Activated CD4-positive, alpha-beta T cell treated with anti-CD3 and anti-CD28 coated beads, Interleukin-2, amount 10 ng/mL, durations not matched to agents 7 days and 5 days (primary cell): ENCODE results near the gene PARN. TPM values are rescaled to one million over a fixed set of nuclear protein-coding genes. Genes with fewer than 3 reads are reported as not detected.

ENCODE experiments used
- CTCF ChIA-PET: fragments of 350-600 bp; sonication (Branson Sonifier 250); formaldehyde crosslinking; loops from one replicate; lab custom pipeline; 2021; ENCODE audit warnings: antibody characterized with exemption; lab: Charles Lee
- POLR2A ChIA-PET: fragments of 350-600 bp; sonication (Branson Sonifier 250); formaldehyde crosslinking; loops from one replicate; lab custom pipeline; 2021; ENCODE audit warnings: antibody characterized with exemption; lab: Charles Lee
- DNase-seq: peaks from one replicate; pipeline ENCODE4 v3.0.0-alpha.2; 2020
- H3K27ac Mint-ChIP-seq: one replicate; pipeline ENCODE4 v1.8.0; 2021; ENCODE audit warnings: mild to moderate bottlenecking, moderate library complexity, mixed read lengths
- H3K27me3 Mint-ChIP-seq: one replicate; pipeline ENCODE4 v1.8.0; 2021; ENCODE audit warnings: mixed read lengths
- H3K36me3 Mint-ChIP-seq: one replicate; pipeline ENCODE4 v1.8.0; 2021; ENCODE audit warnings: low read depth, mixed read lengths
- H3K4me1 Mint-ChIP-seq: one replicate; pipeline ENCODE4 v1.8.0; 2021; ENCODE audit warnings: mixed read lengths
- H3K4me3 Mint-ChIP-seq: one replicate; pipeline ENCODE4 v1.8.0; 2021; ENCODE audit warnings: mild to moderate bottlenecking, moderate library complexity, mixed read lengths
- H3K9me3 Mint-ChIP-seq: one replicate; pipeline ENCODE4 v1.8.0; 2021; ENCODE audit warnings: mixed read lengths
- total RNA-seq, 2 experiments: library from RNA; stranded (reverse); gene quantifications; one replicate each; pipeline ENCODE4 v1.2.3, GENCODE V29; 2021

Gene PARN
- total RNA-seq, 2 experiments from 2014 or later, result 41.1 to 51.8 TPM

DNA sequence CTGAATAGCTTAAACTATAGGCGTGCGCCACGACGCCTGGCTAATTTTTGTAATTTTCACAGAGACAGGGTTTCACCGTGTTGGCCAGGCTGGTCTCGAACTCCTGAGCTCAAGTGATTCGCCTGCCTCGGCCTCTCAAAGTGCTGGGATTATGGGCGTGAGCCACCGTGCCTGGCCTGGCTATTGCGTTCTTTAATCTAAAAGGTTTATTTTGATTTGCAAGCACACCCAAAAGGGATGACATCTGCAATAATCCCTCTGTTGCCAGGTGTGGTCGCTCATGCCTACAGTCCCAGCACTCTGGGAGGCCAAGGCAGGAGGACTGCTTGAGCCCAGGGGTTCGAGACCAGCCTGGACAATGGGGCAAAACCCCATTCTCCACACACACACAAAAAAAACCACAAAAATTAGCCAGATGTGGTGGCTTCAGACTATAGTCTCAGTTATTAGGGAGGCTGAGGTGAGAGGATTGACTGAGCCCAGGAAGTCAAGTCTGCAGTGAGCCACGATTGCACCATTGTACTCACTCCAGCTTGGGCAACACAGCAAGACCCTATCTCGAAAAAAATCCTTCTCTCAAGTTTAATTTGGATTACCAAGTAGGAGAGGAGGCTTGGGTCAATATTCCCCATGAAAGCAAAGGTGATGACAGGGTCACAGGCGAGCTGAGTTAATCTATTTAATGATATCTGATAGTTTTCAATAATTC lies 144.1 kb downstream of the PARN start:
- H3K4me1 Mint-ChIP-seq, result peaks cover 12% of the 10 kb centered on the region
- no peak overlapping the region for H3K27ac Mint-ChIP-seq
- no peaks in the 10 kb centered on the region for H3K27me3 Mint-ChIP-seq
- POLR2A ChIA-PET, result no interaction called here
- H3K9me3 Mint-ChIP-seq, result no peaks in the 10 kb centered on the region
- CTCF ChIA-PET, result interaction anchor here (1.2 kb wide), 1 partner anchor 26 kb away, joined by 3 read pairs; no protein-coding TSS in a partner anchor
- H3K4me3 Mint-ChIP-seq, result no peak overlapping the region
- peaks cover 13% of the 10 kb centered on the region for H3K36me3 Mint-ChIP-seq
- no peak for DNase-seq

DNA sequence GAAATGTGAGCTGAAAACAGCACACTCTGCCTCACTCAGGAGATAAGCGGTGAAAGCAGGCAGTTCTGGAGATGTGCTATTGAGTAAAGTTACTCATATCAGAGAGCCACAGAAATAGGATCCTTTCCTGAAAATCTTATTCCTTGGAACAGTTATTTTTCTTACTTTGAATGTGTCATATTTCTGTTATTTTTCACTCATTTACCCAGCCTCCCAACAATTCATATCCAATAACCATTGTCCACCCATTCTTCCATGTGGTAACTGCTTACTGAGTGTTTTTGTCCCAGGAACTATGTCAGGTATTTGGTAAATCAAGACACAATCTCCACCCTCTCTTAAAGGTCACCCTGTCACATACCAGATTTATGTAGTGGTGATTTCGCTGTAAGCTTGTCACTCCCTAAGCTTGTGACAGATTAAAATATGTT lies 144.9 kb downstream of the PARN start:
- Mint-ChIP-seq H3K36me3 (peaks cover 21% of the 10 kb centered on the region), H3K27ac (no peak overlapping the region), H3K4me1 (peaks cover 12% of the 10 kb centered on the region), H3K9me3 (peaks cover 1% of the 10 kb centered on the region), H3K4me3 (no peak overlapping the region), H3K27me3 (no peaks in the 10 kb centered on the region)
- DNase-seq, result no peak
- ChIA-PET POLR2A (no interaction called here), CTCF (no interaction called here)

DNA sequence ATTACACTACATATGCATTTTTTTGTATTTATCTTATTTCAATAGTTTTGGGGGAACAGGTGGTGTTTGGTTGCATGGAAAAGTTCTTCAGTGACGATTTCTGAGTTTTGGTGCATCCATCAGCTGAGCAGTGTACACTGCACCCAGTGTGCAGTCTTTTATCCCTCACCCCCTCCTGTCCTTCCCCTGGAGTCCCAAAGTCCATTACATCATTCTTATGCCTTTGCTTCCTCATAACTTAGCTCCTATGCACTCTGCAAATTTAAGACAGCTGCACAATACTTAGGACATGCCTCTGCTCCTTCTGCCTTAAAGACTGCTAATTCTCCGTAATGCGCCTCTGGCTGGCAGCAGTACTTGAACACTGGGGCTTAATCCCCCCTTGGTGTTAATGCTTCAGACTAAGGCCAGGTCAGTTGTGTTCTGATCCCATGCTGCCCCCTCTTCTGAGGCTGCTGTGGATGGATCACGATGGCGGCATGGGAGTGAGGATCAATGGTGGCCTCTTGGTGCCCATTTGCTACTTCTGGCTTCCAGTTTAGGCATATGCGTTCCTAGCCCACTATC lies 146.2 kb downstream of the PARN start:
- H3K36me3 Mint-ChIP-seq, result peaks cover 31% of the 10 kb centered on the region
- CTCF ChIA-PET, result no interaction called here
- no peak overlapping the region for H3K4me3 Mint-ChIP-seq
- peaks cover 4% of the 10 kb centered on the region for H3K9me3 Mint-ChIP-seq
- H3K27me3 Mint-ChIP-seq, result no peaks in the 10 kb centered on the region
- POLR2A ChIA-PET, result no interaction called here
- DNase-seq, result no peak
- no peak overlapping the region for H3K27ac Mint-ChIP-seq
- peaks cover 12% of the 10 kb centered on the region for H3K4me1 Mint-ChIP-seq

- ChIA-PET POLR2A (no interaction called here), CTCF (no interaction called here)
- H3K4me3 Mint-ChIP-seq, result no peak overlapping the region
- H3K36me3 Mint-ChIP-seq, result peaks cover 34% of the 10 kb centered on the region
- no peak overlapping the region for H3K27ac Mint-ChIP-seq
- H3K27me3 Mint-ChIP-seq, result no peaks in the 10 kb centered on the region
- H3K9me3 Mint-ChIP-seq, result peaks cover 7% of the 10 kb centered on the region
- no peak for DNase-seq
- H3K4me1 Mint-ChIP-seq, result no peaks in the 10 kb centered on the region
Measured at GRCh38 chr16:14476183-14476582, 153.9 kb downstream of the PARN start.

DNA sequence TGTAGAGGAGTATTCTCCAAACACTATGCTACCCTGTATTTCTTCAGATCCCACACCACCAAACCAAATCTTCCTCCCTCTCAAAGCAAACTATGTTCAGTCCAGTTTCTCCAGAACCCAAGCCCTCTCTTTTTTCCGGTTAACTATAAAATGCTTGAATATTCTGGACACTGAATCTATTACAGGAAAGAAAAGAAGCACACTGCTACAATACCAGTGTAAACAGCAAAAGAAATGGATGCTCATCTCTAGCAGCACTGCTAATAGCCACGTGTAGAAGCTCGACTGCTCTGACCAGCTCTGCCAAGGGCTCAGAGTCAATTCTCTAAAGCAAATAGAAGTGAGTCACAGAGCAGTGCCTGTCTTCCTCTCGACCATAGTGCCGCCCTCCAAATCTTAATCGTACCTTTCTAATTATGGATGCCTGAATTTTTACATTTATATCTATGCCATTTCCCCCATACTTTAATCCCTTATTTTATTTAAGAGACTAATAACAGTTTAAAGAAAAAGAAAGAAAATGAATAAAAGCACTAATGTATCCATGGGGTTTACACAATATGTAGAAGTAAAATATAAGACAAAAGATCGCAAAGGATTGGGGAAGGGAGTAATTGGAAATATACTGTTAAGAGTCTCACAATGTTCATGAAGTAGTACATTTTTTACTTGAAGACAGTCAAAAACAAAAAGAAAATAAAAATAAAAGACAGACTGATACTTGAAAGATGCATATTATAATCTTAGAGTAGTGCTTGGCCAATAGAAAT lies 154.5 kb downstream of the PARN start:
- Mint-ChIP-seq H3K36me3 (peaks cover 29% of the 10 kb centered on the region), H3K4me3 (no peak overlapping the region), H3K9me3 (peaks cover 7% of the 10 kb centered on the region), H3K27me3 (no peaks in the 10 kb centered on the region), H3K27ac (no peak overlapping the region), H3K4me1 (no peaks in the 10 kb centered on the region)
- ChIA-PET CTCF (interaction anchor here (1.3 kb wide), 1 partner anchor 556 kb away, joined by 4 read pairs; the partner anchor contains the start of gene ERCC4), POLR2A (no interaction called here)
- no peak for DNase-seq

- H3K27ac Mint-ChIP-seq, result no peak overlapping the region
- H3K36me3 Mint-ChIP-seq, result peaks cover 13% of the 10 kb centered on the region
- no peaks in the 10 kb centered on the region for H3K27me3 Mint-ChIP-seq
- DNase-seq, result no peak
- H3K4me1 Mint-ChIP-seq, result no peaks in the 10 kb centered on the region
- peaks cover 3% of the 10 kb centered on the region for H3K9me3 Mint-ChIP-seq
- ChIA-PET POLR2A (no interaction called here), CTCF (interaction anchor here (0.9 to 1.5 kb wide), 2 partner anchors 28 to 47 kb away, joined by 3 read pairs; no protein-coding TSS in a partner anchor)
- H3K4me3 Mint-ChIP-seq, result no peak overlapping the region
Measured at GRCh38 chr16:14473488-14473887, 156.6 kb downstream of the PARN start.

DNA sequence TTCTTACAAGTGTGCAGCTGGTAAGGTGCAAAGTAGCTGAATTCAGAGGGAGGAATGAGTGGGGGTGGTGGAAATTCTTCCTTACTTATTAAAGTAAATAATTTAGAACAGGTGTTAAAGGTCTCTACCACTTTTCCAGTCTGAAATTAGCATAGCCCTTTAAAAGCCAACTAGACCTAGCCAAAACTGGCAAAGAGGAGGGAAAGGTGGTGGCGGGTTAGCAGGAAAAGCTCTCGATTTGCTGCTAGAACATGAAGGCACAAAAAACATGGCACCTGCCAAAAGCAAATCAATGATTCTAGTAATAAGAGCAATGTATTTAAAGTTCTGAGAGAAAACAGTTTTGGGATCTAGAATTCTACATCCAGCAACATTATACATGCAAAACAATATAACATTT lies 157.7 kb downstream of the PARN start:
- no peaks in the 10 kb centered on the region for H3K27me3 Mint-ChIP-seq
- no peak for DNase-seq
- ChIA-PET POLR2A (no interaction called here), CTCF (no interaction called here)
- no peak overlapping the region for H3K4me3 Mint-ChIP-seq
- no peaks in the 10 kb centered on the region for H3K9me3 Mint-ChIP-seq
- H3K4me1 Mint-ChIP-seq, result no peaks in the 10 kb centered on the region
- H3K36me3 Mint-ChIP-seq, result peaks cover 7% of the 10 kb centered on the region
- H3K27ac Mint-ChIP-seq, result no peak overlapping the region

- Mint-ChIP-seq H3K4me3 (no peak overlapping the region), H3K9me3 (no peaks in the 10 kb centered on the region), H3K27me3 (no peaks in the 10 kb centered on the region), H3K27ac (no peak overlapping the region), H3K36me3 (peaks cover 6% of the 10 kb centered on the region), H3K4me1 (no peaks in the 10 kb centered on the region)
- ChIA-PET CTCF (no interaction called here), POLR2A (no interaction called here)
- no peak for DNase-seq
Measured at GRCh38 chr16:14470788-14471187, 159.3 kb downstream of the PARN start.

DNA sequence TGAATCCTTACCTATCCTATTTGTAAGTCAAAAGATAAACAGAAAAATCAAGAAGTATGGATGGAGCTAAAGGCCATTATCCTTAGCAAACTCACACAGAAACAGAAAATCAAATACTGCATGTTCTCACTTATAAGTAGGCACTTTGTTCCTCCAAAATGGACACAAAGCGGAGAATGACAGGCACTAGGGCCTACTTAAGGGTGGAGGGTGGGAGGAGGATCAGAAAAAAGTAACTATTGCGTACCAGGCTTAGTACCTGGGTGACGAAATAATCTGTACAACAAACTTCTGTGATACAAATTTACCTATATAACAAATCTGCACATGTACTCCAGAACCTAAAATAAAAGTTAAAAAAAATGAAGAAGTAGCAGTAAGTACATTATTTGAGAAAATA lies 164.3 kb downstream of the PARN start:
- peaks cover 30% of the 10 kb centered on the region for H3K36me3 Mint-ChIP-seq
- CTCF ChIA-PET, result interaction anchor here (1.0 kb wide), 1 partner anchor 157 kb away, joined by 3 read pairs; no protein-coding TSS in a partner anchor
- no peaks in the 10 kb centered on the region for H3K27me3 Mint-ChIP-seq
- POLR2A ChIA-PET, result no interaction called here
- H3K4me3 Mint-ChIP-seq, result no peak overlapping the region
- H3K9me3 Mint-ChIP-seq, result peaks cover 9% of the 10 kb centered on the region
- H3K4me1 Mint-ChIP-seq, result peaks cover 4% of the 10 kb centered on the region
- DNase-seq, result no peak
- no peak overlapping the region for H3K27ac Mint-ChIP-seq

DNA sequence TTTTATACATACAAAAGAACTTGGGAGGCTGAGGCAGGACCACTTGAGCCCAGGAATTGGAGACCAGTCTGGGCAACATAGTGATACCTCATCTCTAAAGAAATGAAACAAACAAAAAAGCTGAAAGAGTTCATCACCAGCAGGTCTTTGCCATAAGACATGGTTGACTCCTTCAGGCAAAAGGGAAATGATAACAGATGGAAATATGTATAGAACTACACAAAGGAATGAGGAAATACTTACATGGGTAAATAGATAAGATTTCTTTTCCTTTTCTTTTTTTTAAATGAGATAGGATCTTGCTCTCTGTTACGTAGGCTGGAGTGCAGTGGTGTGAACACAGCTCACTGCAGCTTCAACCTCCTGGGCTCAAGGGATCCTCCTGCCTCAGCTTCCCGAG lies 165.3 kb downstream of the PARN start:
- peaks cover 4% of the 10 kb centered on the region for H3K4me1 Mint-ChIP-seq
- ChIA-PET CTCF (interaction anchor here (1.0 kb wide), 1 partner anchor 156 kb away, joined by 3 read pairs; no protein-coding TSS in a partner anchor), POLR2A (no interaction called here)
- no peak for DNase-seq
- H3K4me3 Mint-ChIP-seq, result no peak overlapping the region
- H3K36me3 Mint-ChIP-seq, result peaks cover 33% of the 10 kb centered on the region
- no peaks in the 10 kb centered on the region for H3K27me3 Mint-ChIP-seq
- no peak overlapping the region for H3K27ac Mint-ChIP-seq
- H3K9me3 Mint-ChIP-seq, result peaks cover 9% of the 10 kb centered on the region

DNA sequence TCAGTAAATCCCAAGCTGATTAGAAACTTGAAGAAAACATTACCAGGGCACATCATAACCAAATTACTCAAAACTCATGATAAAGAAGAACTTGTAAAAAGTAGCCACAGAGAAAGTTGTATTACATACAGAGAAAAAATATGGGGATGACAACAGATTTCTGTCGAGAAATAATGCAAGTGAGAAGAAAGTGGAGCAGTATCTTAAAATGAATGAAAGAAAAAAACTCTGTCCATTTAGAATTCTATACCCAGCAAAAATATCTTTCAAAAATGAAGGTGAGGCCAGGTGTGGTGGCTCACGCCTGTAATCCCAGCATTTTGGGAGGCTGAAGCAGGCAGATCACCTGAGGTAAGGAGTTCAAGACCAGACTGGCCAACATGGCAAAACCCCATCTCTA lies 165.9 kb downstream of the PARN start:
- no peak for DNase-seq
- POLR2A ChIA-PET, result no interaction called here
- Mint-ChIP-seq H3K27ac (no peak overlapping the region), H3K4me1 (peaks cover 4% of the 10 kb centered on the region), H3K27me3 (no peaks in the 10 kb centered on the region), H3K4me3 (no peak overlapping the region), H3K9me3 (peaks cover 9% of the 10 kb centered on the region), H3K36me3 (peaks cover 33% of the 10 kb centered on the region)
- CTCF ChIA-PET, result interaction anchor here (0.5 kb wide), 1 partner anchor 528 kb away, joined by 3 read pairs; no protein-coding TSS in a partner anchor

GRCh38 chr16:14462811-14463210 lies 167.2 kb downstream of the PARN start:
- ChIA-PET CTCF (no interaction called here), POLR2A (no interaction called here)
- H3K4me1 Mint-ChIP-seq, result peaks cover 4% of the 10 kb centered on the region
- H3K36me3 Mint-ChIP-seq, result peaks cover 33% of the 10 kb centered on the region
- H3K4me3 Mint-ChIP-seq, result no peak overlapping the region
- H3K27ac Mint-ChIP-seq, result no peak overlapping the region
- H3K9me3 Mint-ChIP-seq, result peaks cover 9% of the 10 kb centered on the region
- no peak for DNase-seq
- H3K27me3 Mint-ChIP-seq, result no peaks in the 10 kb centered on the region

- Mint-ChIP-seq H3K4me3 (no peak overlapping the region), H3K27me3 (no peaks in the 10 kb centered on the region), H3K9me3 (peaks cover 9% of the 10 kb centered on the region), H3K36me3 (peaks cover 27% of the 10 kb centered on the region), H3K27ac (no peak overlapping the region), H3K4me1 (peaks cover 4% of the 10 kb centered on the region)
- ChIA-PET POLR2A (no interaction called here), CTCF (interaction anchor here (0.7 kb wide), 1 partner anchor 26 kb away, joined by 3 read pairs; no protein-coding TSS in a partner anchor)
- DNase-seq, result no peak
Measured at GRCh38 chr16:14460726-14461125, 169.3 kb downstream of the PARN start.
